Stimulated activated CD4-positive, alpha-beta T cell treated with anti-CD3 and anti-CD28 coated beads, Interleukin-1b, Interleukin-23, amount 100 ng/mL, for 4 hours (primary cell): Measurements from ENCODE around the gene CTIF.

Experiments used
- DNase-seq, 2 donors: peaks; one replicate each; pipeline ENCODE4 v3.0.0-alpha.2; 2020; ENCODE audit warnings: low read depth in 2 of 2

The CTIF gene

DNA sequence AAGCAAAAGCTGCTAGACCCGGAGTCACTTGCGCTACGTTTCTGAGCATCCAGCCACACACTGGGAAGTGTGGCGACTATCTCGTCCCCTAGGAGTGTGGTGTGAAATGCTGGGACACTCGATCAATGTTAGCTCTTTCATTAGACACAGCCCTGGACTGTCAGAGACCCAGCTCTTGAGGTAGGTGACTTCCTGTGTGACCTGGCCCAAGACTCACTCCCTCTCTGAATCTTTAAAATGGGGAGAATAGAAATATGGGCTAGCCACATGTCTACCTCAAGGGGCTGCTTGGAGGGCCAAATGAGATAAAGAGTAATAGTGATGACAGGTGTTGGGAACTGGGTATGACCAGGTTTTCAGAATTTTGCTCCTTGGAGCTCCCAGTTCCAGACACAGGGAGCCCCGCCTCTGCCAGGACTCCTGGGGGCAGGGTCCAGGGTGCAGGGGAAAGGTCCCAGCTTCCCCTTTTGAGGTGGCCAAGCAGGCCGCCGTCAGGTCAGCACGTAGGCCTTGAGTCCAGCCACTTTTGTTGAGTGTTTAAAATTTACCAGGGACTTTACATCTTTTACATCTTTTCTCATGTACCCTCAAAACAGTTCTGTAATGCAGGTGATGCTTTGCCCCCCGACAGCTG is 36.0 kb downstream of the CTIF start:
- DNase-seq = no peak

DNA sequence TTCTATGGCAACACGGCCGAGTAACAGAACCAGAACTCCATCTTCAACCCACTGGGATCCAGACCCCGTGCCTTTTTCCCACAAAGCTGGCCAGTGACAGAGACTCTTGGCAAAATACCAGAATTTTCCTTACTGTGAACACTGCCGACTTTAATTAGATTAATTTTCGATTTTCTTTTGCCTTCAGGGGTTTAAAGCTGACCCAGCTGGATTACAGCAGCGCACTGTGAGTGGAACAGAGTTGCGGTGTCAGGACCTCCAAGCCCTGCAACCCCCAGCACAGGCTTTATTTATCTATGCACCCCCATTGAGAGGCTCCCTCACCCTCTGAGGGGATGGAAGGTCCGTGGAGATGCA is 36.4 kb downstream of the CTIF start:
- no peak for DNase-seq

DNA sequence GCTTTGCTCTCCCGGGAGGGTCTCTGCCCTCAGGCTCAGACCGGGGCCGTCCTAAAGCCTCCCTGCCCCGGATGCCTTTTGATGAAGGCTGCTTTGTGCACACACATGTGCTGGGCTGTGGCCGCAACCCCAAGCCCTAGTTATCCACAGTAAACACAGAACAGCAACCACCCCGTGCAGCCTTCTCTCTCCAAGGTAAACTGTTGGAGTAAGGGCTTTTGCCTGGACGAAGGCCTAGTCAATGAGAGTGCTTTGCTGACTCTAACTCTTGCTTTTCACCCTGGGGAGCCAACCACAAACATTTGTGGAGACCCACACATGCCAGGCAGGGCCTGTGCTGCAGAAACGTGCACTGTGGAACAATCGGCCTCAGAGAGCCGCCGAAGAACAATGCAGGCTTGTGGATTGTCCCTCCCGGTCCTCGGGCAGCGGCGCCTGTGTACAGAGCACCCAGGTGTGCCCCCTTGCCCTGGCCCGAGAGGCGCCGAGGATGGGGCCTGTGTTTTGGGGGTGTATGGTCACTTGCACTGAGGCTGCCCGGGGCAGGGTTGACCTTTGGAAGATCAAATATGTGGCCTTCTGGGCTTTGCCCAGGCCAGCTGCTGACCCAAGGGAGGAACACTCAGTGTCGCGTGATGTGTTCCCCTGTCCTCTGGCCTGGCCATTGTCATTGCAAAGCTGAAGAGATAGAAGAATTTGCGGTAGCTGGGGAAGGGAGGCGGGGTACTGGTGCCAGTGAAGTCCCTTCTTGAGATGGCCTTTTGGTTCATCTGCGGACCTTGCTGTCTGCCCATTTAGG is 37.0 kb downstream of the CTIF start:
- no peak for DNase-seq

DNA sequence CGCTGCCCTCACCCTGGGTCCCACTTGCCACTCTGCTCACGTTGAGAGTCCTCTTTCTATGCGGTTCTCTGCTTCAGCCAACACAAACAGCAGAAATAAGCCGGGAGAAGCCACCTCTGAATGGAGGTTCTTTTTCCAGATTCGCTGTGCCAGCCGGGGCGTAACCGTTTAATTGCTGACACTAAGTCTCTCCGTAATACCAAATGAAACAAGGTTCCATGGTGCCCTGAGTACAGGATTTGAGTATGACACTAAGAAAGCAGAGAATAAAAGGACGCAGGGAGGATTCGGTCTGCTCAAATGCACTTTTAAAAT is 37.6 kb downstream of the CTIF start:
- no peak for DNase-seq

DNA sequence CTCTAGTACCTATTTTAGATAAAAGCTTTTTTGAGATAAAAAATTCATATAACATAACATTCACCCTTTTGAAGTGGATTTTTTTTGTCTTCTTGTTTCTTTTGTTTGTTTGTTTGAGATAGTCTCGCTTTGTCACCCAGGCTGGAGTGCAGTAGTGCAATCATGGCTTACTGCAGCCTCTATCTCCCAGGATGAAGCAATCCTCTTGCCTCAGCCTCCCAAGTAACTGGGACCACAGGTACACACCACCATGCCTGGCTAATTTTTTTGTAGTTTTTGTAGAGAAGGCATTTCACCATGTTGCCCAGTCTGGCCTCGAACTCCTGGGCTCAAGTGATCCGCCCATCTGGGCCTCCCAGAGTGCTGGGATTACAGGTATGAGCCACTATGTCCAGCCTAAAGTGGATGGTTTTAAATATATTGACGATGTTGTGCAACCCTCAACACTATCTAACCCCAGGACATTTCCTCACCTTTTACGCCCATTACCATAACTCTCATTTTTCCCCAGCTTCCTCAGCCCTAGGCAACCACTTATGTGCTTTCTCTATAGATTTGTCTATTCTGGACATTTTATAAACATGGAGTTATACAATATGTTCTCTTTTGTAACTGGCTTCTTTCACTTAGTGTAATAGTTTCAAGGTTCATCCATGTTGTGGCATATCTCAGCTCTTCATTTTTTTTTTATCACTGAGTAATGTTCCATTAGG is 38.8 kb downstream of the CTIF start:
- no peak for DNase-seq

DNA sequence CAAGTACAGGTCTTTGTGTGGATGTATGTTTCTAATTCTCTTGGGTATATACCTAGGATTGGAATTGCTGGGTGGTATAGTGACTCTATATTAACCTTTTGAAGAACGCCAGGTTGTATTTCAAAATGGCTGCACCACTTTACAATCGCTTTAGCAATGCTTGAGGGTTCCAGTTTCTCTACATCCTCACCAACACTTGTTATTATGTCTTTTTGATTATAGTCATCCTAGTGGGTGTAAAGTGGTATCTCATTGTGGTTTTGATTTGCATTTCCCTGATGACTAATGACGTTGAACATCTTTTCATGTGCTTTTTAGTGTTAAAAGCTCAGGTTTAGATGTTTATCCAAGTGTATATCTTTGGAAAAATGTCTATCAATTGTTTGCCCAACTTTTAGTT is 39.5 kb downstream of the CTIF start:
- no peak for DNase-seq

DNA sequence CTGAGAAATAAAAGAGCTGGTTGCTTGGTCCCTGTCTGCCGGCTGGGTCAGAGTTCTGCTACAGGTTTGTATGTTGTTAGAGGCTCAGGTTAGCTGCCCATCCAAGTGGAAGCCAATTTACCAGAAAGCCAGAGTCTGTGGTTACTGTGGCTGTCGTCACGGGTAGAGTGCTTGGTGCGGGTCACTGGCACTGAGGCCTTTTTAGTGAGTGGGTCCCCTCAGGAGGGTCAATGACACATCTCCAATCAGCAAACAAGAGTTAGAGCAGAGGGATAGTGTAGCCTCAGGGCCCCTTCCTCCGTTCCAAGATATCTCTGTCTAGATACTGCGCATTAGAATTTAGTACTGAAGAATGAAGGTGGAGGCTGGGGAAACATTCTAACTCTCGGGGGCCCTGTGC is 41.2 kb downstream of the CTIF start:
- no peak for DNase-seq

DNA sequence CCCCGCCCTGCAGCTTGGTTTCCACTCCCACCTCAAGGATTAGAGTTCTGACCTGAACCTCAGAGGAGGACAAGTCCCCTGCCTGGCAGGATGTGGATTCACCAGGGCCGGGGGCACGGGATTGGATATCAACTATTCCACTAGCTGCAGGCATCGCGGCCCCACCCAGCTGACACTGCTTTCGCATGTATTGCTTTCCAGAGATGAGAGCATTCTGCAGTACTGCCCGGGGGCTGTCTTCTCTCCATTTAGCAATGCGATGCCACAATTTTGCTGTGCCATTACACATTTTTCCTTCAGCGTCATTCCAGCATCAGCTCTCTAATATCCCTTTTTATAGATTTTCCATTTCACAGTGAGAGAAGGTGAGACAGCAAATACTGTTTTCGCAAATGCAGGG is 42.0 kb downstream of the CTIF start:
- no peak for DNase-seq

DNA sequence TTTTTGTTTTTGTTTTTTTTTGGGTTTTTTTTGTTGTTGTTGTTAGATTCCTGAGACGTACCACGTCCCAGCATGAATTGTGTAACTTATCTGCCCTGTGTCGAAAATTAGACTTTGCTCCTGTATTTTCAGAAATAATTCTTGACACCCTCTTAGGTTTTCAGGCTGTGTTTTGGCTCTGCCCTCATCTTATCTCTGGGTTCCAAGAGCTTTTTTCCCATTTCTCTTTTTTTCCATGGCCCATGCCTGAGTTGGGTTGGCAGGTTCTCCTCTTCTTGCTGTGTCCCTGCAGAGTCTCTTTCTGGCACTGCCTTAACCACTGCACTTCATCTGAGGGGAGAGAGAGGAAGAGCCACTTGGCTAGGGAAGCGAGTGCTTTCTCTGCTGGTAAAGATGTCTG is 42.4 kb downstream of the CTIF start:
- DNase-seq = no peak

DNA sequence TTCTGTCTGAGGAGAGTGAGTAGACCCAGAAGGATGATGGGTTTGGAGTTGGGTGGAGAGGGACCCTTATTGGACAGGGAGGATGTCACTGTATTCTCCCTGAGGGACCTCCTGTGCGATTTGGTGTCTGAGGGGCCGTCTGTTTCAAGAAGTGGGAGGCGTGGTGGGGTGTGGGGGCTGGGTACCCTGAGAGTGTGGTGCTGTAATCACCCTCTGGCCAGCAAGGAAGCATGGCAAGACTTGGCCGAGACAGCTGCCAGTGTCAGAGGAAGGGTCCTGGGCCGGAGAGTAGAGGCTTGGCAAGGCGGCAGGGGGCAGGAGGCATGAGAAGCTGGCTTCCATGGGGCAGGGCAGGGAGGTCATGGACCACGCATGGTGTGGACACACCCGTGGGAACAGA is 43.1 kb downstream of the CTIF start:
- no peak for DNase-seq

DNA sequence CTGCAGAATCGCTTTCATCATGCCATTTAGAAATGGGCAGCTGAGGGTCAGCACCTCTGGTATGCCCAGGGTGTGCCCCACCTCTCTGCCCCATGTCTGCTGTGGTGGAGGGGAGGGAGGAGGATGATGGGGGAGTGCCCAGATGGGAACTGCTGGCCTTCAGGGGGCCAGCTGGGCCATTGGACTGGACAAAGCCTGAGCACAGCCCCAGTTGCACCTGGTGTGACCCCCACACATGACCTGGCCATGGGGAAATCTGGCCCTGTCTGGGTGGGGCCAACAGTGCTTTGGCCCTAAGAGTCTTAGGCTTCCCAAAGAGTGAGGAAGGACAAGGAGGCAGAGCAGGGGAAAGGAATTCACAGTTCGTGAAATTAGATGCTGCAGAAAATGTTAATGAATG is 44.1 kb downstream of the CTIF start:
- DNase-seq = no peak

DNA sequence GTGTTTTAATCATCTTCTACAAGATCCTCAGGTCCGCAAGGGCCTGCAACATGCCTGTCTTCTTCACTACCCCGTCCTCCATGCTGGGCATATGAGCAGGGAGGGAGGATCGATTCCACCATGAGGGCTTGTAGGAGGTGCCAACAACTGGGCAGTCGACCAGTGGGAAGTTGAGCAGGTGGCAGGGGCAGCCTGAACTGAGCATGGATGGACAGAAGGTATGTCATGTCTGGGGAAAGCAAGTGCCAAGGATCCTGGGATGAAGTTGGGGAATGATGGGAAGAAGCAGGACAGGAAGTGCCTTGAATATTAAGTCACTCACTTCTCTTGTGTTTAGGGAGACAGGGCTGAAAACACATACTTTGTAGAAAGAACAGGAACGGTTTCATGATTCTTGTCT is 44.7 kb downstream of the CTIF start:
- DNase-seq = no peak

DNA sequence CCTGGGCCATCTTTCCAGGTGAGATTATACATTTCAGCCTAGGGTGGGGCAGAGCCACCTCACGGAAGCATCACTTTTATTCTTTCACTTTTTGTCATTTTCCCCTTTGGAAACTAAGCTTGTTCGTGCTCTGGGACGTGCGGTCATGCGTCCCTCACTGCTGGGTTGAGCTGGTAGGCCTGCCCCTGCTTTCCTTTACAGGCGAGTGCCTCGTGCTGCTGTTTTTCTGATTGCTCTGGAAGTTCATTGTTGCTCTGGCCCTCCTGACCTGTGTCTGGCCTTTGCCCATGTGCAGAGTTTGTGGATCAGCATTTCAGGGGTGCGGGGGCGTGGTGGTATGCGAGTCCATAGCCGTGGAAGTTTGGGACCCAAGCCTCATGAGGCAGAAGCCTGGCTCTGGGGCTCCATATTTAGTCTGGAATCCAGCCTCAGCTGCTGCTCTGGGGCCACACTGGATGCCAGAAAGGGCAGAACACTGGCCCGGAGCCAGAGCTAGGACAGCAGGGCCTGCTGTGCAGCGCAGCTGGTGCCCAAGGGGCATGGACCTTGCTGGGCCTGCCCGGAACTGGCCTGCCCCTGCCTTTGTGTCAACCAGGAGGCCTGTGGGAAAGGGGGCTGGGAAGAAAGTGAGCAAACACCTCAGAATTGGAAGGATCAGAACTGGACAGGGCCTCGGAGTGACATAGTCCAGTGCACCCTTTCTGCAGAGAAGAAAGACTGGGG is 51.1 kb downstream of the CTIF start:
- DNase-seq = no peak

DNA sequence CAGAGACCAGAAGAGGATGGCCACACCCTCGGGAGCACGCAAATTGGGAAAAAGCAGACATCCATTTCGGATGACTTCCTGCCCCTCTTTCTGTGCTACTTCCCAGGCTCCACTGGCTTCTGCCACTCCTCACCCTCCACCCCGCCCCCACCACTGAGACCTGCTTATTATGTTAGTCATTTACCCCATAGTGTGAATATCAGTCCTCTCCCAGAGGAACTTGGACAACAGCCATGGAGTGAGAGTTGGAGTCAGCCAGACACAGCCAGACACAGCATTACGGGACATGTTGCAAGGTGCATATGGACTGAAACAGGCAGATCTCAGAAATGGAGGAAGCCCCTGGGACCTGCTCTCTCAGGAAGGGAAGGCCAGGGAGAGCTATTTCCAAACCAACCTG is 51.8 kb downstream of the CTIF start:
- DNase-seq = no peak

DNA sequence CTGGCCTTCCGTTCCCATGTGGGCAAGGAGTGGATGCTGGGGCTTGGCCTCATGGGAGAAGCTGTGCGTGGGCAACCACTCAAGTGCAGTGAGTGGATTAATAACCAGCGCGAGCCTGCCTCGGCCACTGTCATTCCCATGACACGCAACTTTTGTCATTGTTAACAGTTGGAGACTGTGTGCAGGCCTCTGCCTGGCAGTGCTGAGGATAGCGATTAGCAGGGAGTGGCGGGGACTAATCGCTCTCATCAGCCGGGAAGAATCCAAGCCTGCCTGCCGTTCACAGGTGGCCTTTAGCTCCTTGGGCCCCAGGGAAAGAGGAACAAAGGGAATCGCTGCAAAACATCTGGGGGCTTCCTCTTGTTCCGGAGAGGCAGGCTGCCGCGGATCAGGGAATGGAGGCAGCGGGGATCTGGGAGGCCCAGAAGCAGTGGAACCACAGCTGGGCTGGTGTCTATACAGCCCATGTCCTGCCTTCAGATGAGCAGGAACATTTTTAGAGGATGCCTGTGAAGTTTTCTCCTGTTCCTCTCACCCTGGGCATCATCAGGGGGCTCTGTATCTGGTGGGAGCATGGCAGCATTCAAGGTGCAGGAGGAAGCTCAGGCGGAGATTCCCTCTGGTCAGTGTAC is 53.8 kb downstream of the CTIF start:
- no peak for DNase-seq

DNA sequence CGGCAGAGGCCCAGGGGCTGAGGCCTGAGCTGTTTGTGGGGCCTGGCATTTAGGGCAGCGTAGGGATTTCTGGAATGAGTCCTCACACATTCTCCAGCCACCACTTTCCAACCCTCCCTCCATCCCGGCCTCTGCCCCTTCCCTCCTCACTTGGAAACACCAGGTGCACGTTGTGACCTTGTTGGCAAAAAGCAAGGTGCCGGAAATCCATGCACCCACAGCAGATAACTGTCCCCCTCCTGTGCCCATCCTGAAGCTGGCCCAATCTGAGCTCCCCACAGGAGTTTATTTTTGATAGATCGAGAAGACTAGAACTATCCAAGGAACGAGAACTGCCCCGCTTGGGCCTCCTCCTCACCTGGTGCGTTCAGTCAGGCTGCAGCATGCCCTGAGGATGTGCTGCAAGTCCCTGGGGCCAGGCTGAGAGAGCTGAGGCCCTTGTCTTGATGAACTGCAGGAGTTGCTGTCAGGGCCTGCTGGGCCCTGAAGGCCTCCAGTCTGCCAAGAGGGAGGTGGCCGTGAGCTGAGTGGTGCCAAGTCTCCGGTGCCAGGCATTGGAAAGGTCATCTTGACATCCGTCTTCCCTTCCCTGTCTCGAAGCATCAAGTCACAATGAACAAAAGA is 55.8 kb downstream of the CTIF start:
- DNase-seq = no peak

DNA sequence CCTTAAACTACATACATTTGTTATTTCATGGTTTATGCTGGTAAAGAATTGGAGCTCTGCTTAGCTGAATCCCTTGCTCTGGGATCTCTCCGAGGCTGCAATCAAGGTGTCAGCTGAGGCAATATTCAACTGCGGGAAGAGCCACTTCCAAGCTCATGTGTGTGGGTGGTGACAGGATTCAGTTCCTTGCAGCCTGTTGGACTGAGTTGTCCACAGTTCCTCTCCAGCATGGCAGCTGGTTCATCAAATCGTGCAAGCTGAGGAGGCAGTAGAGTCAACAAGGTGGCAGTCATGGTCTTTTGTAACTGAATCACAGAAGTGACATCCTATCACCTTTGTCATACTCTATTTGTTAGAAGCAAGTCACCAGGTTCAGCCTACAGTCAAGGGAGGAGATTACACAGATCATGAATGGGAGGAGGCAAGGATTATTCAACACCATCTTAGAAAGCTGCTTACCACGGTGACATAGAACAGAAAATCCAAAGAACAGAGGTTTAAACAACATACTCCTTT is 56.9 kb downstream of the CTIF start:
- no peak for DNase-seq

DNA sequence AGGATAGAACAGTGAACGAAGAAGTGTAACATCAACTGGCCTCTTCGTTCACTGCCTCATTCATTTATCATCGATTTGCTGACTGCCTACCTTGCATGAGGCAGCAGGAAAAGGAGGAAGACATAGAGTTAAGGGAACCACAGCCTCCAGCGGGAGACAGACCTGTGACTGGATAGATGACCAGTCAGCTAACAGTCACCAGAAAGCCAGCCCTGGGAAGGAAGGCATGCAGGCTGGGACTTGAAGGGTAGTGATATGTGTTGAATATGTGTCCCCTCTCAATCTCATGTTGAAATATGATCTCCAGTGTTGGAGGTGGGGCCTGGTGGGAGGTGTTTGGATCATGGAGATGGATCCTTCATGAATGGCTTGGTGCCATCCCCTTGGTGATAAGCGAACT is 58.3 kb downstream of the CTIF start:
- DNase-seq = no peak

DNA sequence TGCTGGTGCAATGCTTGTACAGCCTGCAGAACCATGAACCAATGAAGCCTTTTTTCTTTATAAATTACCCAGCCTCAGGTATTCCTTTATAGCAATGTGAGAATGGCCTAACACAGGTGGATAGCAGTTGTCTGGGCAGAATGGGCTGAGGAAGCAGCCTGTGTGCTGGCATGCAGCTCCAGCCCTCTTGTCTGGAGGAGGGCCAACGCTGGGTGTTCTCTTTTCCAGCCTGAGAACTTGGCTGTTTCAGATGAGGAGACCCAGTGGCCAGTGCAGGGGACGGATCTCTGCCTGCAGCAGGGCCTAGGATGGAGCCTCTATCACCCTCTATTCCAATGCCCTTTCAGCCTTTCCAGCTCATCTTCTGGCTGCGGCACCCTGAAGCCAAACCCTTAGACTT is 58.8 kb downstream of the CTIF start:
- DNase-seq = no peak

DNA sequence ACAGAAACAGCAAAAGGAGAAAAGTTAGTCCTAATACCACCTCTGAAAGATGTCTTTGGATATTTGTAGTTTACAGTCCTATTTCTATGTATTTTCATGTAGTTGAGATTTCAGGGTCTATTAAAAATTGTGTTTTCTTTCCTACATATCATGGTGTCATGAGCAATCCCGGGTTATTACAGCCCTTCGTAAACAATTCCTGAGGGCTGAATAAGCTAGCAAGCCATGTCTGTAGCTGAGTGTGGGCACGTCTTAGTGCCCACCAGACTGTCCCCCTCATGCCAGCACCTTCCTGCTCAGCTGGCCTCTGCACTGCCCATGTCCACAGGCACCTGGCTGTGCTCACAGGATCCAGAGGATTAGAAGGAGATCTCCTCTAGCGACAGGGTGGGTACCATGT is 60.6 kb downstream of the CTIF start:
- no peak for DNase-seq

DNA sequence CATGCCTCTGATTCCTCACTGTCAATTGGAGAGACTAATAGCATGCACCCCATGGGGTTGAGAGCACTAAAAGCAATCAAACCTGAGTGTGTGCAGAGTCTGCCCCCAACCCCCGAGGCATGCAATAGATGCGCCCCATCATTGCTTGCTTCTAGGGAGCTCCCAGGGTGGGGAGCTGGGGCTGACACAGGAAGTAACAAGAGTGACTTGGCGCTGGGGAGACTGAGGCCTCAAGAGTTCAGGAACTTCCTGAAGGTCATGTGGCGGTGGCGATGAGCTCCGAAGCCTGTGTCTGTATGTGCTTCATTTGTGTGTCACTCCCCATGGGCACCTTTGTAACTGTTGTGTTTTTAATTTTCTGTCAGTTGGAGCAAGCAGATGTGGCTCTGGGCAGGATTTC is 61.2 kb downstream of the CTIF start:
- DNase-seq = no peak
